ENCODE data around the gene FAM180A.
"Not testable (repeated sequence)": the region's sequence is repeated elsewhere in the genome, so short reads cannot be mapped to it uniquely, and the experiment has no call there.

Gene FAM180A

GRCh38 chr7:135748770-135749169 is at the start of gene FAM180A:
Gene FAM180A, minus strand, starts transcription at chr7:135748813. Its CDS starts 233 bp downstream, at chr7:135748580.
- DNase-seq = no peak

- no peak for DNase-seq
Observed at GRCh38 chr7:135798095-135798494, 49.5 kb upstream of the FAM180A start.

GRCh38 chr7:135795846-135796570 is 47.4 kb upstream of the FAM180A start:
- no peak for DNase-seq

GRCh38 chr7:135793841-135794240 is 45.2 kb upstream of the FAM180A start:
- DNase-seq = no peak

- no peak for DNase-seq
Observed at GRCh38 chr7:135792866-135793265, 44.3 kb upstream of the FAM180A start.

GRCh38 chr7:135792363-135792668 is 43.7 kb upstream of the FAM180A start:
- DNase-seq = no peak

GRCh38 chr7:135791543-135792362 is 43.1 kb upstream of the FAM180A start:
- no peak for DNase-seq

GRCh38 chr7:135790371-135790977 is 41.9 kb upstream of the FAM180A start:
- DNase-seq = no peak

GRCh38 chr7:135789956-135790355 is 41.3 kb upstream of the FAM180A start:
- no peak for DNase-seq

- DNase-seq = no peak
Observed at GRCh38 chr7:135789431-135789830, 40.8 kb upstream of the FAM180A start.

GRCh38 chr7:135786911-135787310 is 38.3 kb upstream of the FAM180A start:
- DNase-seq = no peak

- DNase-seq = no peak
Observed at GRCh38 chr7:135785065-135785464, 36.5 kb upstream of the FAM180A start.

- DNase-seq = no peak
Observed at GRCh38 chr7:135784013-135784412, 35.4 kb upstream of the FAM180A start.

- no peak for DNase-seq
Observed at GRCh38 chr7:135782801-135783200, 34.2 kb upstream of the FAM180A start.

- no peak for DNase-seq
Observed at GRCh38 chr7:135782377-135782776, 33.8 kb upstream of the FAM180A start.

GRCh38 chr7:135777626-135778398 is 29.2 kb upstream of the FAM180A start:
- no peak for DNase-seq

GRCh38 chr7:135775915-135776314 is 27.3 kb upstream of the FAM180A start:
- DNase-seq = not testable (repeated sequence)

- DNase-seq = no peak
Observed at GRCh38 chr7:135775230-135775629, 26.6 kb upstream of the FAM180A start.

- DNase-seq = no peak
Observed at GRCh38 chr7:135774284-135774683, 25.7 kb upstream of the FAM180A start.

GRCh38 chr7:135773464-135773863 is 24.9 kb upstream of the FAM180A start:
- no peak for DNase-seq

GRCh38 chr7:135772639-135773222 is 24.1 kb upstream of the FAM180A start:
- DNase-seq = no peak

GRCh38 chr7:135771961-135772638 is 23.5 kb upstream of the FAM180A start:
- DNase-seq = no peak

Data from hematopoietic multipotent progenitor cell treated with erythropoietin and hydrocortisone succinate and interleukin-3 and kit ligand, for 8 days (in vitro differentiated cells).